ENCODE measurements around the gene SLC23A2. TPM values are rescaled to one million over a fixed set of nuclear protein-coding genes. Genes with fewer than 3 reads are reported as not detected.

SLC23A2 gene
- total and polyA plus RNA-seq, 4 donors = 9.1 to 48.4 (median 14.7) TPM

DNA sequence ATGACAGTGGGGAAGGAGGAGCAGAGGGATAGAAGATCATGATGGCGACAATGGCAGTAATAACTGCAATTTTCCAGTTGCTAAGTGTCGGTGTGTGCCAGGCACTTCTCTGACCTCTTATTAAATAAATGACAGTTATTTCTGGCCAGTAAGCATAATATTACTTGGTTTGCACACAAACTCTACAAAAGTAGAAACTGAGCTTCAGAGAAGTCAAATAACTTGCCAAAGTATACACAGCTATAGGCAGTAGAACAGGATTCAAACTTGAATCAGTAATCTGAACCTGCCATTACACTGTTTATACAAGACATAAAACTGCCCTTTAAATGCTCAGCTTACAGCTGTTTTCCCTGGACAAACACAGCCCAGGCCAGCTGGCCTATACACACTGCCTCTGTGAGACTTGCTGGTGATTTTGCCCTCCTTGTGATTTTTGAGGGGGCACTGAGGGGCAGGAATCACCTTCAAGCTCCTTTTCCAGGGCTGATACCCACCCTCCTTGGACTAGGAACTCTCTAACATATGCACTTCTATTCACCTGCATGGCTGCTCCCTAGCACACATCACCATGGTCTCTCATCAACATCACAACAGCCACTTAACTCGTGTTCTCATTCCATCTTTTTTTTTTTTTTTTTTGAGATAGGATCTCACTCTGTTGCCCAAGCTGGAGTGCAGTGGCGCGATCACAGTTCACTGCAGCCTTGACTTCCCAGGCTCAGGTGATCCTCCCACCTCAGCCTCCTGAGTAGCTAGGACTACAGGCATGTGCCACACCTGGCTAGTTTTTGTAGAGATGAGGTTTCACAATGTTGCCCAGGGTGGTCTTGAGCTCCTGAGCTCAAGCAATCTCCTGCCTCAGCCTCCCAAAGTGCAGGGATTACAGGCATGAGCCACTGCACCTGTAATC, 63.6 kb downstream of the SLC23A2 start:
- H3K27ac ChIP-seq (ENCODE audit: low read depth in 1 of 2, low read length in 2 of 2) = no peak overlapping the region
- no peak for DNase-seq (ENCODE audit: low spot score)
- WGBS = 72% methylated on average over 5 of the region's 5 CpGs
- H3K9me3 ChIP-seq (ENCODE audit: control insufficient read depth in 4 of 4, low read length in 3 of 4) = no peaks in the 10 kb centered on the region
- H3K9ac ChIP-seq (ENCODE audit: low read depth in 1 of 2, low read length in 2 of 2) = no peak overlapping the region
- H3K36me3 ChIP-seq (ENCODE audit: control insufficient read depth in 4 of 4, insufficient read depth in 3 of 4, low read depth in 1 of 4, low read length in 3 of 4) = peaks cover 0 to 8% (median 3%) of the 10 kb centered on the region in 4 donors
- peaks cover 0 to 3% (median 0%) of the 10 kb centered on the region in 4 donors for H3K4me1 ChIP-seq (ENCODE audit: control insufficient read depth in 4 of 4, insufficient read depth in 4 of 4, low read length in 3 of 4)
- no peaks in the 10 kb centered on the region for H3K27me3 ChIP-seq (ENCODE audit: control insufficient read depth in 4 of 4, insufficient read depth in 4 of 4, low read length in 3 of 4)
- H3K4me3 ChIP-seq (ENCODE audit: low read depth in 1 of 3, low read length in 3 of 3) = no peak overlapping the region
- TF ChIP-seq ZBTB33 (IDR thresholded peaks at IDR 0.05) (no peak), JUND (IDR thresholded peaks at IDR 0.05) (no peak), GABPA (IDR thresholded peaks at IDR 0.05 in 1 of 2, conservative IDR thresholded peaks at IDR 0.05 in 1 of 2) (no peak), FOXA1 (IDR thresholded peaks at IDR 0.05) (no peak), NR2F2 (IDR thresholded peaks at IDR 0.05) (no peak), RXRA (IDR thresholded peaks at IDR 0.05) (no peak), YY1 (IDR thresholded peaks at IDR 0.05) (no peak), EGR1 (IDR thresholded peaks at IDR 0.05; ENCODE audit: low read depth in 2 of 2) (no peak), TAF1 (conservative IDR thresholded peaks at IDR 0.05) (no peak), SP1 (IDR thresholded peaks at IDR 0.05) (no peak), FOXA2 (IDR thresholded peaks at IDR 0.05) (no peak), RAD21 (IDR thresholded peaks at IDR 0.05) (no peak), HNF4G (IDR thresholded peaks at IDR 0.05) (no peak), HNF4A (conservative IDR thresholded peaks at IDR 0.05) (no peak)
- TF ChIP-seq, protein P1, sequence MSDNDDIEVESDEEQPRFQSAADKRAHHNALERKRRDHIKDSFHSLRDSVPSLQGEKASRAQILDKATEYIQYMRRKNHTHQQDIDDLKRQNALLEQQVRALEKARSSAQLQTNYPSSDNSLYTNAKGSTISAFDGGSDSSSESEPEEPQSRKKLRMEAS (IDR thresholded peaks at IDR 0.05) = no peak
- TF ChIP-seq, protein P2, sequence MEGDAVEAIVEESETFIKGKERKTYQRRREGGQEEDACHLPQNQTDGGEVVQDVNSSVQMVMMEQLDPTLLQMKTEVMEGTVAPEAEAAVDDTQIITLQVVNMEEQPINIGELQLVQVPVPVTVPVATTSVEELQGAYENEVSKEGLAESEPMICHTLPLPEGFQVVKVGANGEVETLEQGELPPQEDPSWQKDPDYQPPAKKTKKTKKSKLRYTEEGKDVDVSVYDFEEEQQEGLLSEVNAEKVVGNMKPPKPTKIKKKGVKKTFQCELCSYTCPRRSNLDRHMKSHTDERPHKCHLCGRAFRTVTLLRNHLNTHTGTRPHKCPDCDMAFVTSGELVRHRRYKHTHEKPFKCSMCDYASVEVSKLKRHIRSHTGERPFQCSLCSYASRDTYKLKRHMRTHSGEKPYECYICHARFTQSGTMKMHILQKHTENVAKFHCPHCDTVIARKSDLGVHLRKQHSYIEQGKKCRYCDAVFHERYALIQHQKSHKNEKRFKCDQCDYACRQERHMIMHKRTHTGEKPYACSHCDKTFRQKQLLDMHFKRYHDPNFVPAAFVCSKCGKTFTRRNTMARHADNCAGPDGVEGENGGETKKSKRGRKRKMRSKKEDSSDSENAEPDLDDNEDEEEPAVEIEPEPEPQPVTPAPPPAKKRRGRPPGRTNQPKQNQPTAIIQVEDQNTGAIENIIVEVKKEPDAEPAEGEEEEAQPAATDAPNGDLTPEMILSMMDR (IDR thresholded peaks at IDR 0.05; ENCODE audit: low read depth, low read length, missing input control) = no peak

GRCh38 chr20:4936851-4937406, 64.4 kb downstream of the SLC23A2 start:
- H3K9me3 ChIP-seq (ENCODE audit: control insufficient read depth in 4 of 4, low read length in 3 of 4) = no peaks in the 10 kb centered on the region
- no peak for DNase-seq (ENCODE audit: low spot score)
- H3K27ac ChIP-seq (ENCODE audit: low read depth in 1 of 2, low read length in 2 of 2) = no peak overlapping the region
- WGBS = 80% methylated on average over 12 of the region's 12 CpGs
- no peak overlapping the region for H3K4me3 ChIP-seq (ENCODE audit: low read depth in 1 of 3, low read length in 3 of 3)
- H3K9ac ChIP-seq (ENCODE audit: low read depth in 1 of 2, low read length in 2 of 2) = no peak overlapping the region
- peaks cover 0 to 3% (median 0%) of the 10 kb centered on the region in 4 donors for H3K4me1 ChIP-seq (ENCODE audit: control insufficient read depth in 4 of 4, insufficient read depth in 4 of 4, low read length in 3 of 4)
- TF ChIP-seq ATF3 (IDR thresholded peaks at IDR 0.05) (no peak), FOXA1 (IDR thresholded peaks at IDR 0.05) (no peak), GABPA (IDR thresholded peaks at IDR 0.05 in 1 of 2, conservative IDR thresholded peaks at IDR 0.05 in 1 of 2) (no peak), TAF1 (conservative IDR thresholded peaks at IDR 0.05) (no peak), NR2F2 (IDR thresholded peaks at IDR 0.05) (no peak), RAD21 (IDR thresholded peaks at IDR 0.05) (no peak), SP1 (IDR thresholded peaks at IDR 0.05) (no peak), YY1 (IDR thresholded peaks at IDR 0.05) (no peak), JUND (IDR thresholded peaks at IDR 0.05) (no peak), HNF4G (IDR thresholded peaks at IDR 0.05) (no peak)
- TF ChIP-seq, protein P3, sequence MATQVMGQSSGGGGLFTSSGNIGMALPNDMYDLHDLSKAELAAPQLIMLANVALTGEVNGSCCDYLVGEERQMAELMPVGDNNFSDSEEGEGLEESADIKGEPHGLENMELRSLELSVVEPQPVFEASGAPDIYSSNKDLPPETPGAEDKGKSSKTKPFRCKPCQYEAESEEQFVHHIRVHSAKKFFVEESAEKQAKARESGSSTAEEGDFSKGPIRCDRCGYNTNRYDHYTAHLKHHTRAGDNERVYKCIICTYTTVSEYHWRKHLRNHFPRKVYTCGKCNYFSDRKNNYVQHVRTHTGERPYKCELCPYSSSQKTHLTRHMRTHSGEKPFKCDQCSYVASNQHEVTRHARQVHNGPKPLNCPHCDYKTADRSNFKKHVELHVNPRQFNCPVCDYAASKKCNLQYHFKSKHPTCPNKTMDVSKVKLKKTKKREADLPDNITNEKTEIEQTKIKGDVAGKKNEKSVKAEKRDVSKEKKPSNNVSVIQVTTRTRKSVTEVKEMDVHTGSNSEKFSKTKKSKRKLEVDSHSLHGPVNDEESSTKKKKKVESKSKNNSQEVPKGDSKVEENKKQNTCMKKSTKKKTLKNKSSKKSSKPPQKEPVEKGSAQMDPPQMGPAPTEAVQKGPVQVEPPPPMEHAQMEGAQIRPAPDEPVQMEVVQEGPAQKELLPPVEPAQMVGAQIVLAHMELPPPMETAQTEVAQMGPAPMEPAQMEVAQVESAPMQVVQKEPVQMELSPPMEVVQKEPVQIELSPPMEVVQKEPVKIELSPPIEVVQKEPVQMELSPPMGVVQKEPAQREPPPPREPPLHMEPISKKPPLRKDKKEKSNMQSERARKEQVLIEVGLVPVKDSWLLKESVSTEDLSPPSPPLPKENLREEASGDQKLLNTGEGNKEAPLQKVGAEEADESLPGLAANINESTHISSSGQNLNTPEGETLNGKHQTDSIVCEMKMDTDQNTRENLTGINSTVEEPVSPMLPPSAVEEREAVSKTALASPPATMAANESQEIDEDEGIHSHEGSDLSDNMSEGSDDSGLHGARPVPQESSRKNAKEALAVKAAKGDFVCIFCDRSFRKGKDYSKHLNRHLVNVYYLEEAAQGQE (IDR thresholded peaks at IDR 0.05) = no peak
- TF ChIP-seq, protein P1 (IDR thresholded peaks at IDR 0.05) = no peak
- TF ChIP-seq, protein P2 (IDR thresholded peaks at IDR 0.05; ENCODE audit: low read depth, low read length, missing input control) = no peak
- no peaks in the 10 kb centered on the region for H3K27me3 ChIP-seq (ENCODE audit: control insufficient read depth in 4 of 4, insufficient read depth in 4 of 4, low read length in 3 of 4)
- peaks cover 2 to 14% (median 8%) of the 10 kb centered on the region in 4 donors for H3K36me3 ChIP-seq (ENCODE audit: control insufficient read depth in 4 of 4, insufficient read depth in 3 of 4, low read depth in 1 of 4, low read length in 3 of 4)

Measured in liver (tissue), 9 donors.